HEK293 (cell line): ENCODE data around the gene HAUS8.

Experiments
- ATF2 ChIP-seq: fragments of 450-650 bp; formaldehyde crosslinking; IDR thresholded peaks from 2 replicates; pipeline ENCODE4 v1.5.1; 2016; ENCODE audit warnings: missing biosample characterization, missing genetic modification characterization, low read depth
- CTCF ChIP-seq: fragments of 450-650 bp; formaldehyde crosslinking; IDR thresholded peaks from 2 replicates; pipeline ENCODE4 v1.5.1; 2016; ENCODE audit warnings: missing biosample characterization, missing genetic modification characterization
- KLF8 ChIP-seq: fragments of 450-650 bp; formaldehyde crosslinking; IDR thresholded peaks from 2 replicates; pipeline ENCODE4 v1.5.1; 2016; ENCODE audit warnings: missing biosample characterization, missing genetic modification characterization
- PRDM1 ChIP-seq: fragments of 450-650 bp; formaldehyde crosslinking; IDR thresholded peaks from 2 replicates; pipeline ENCODE4; 2016; ENCODE audit warnings: missing biosample characterization, missing genetic modification characterization
- REPIN1 ChIP-seq: fragments of 450-650 bp; formaldehyde crosslinking; IDR thresholded peaks from 2 replicates; pipeline ENCODE4 v1.5.1; 2017; ENCODE audit warnings: missing biosample characterization, missing genetic modification characterization, low read depth
- TCF7L2 ChIP-seq: IDR thresholded peaks from 2 replicates; pipeline ENCODE4 v1.6.1; 2011; ENCODE audit warnings: low read depth, mild to moderate bottlenecking, inconsistent platforms, low read length, moderate library complexity, borderline replicate concordance
- TRIM28 ChIP-seq: IDR thresholded peaks from 2 replicates; pipeline ENCODE4 v1.6.1; 2011; ENCODE audit warnings: low read length, control low read depth, borderline replicate concordance
- ZNF19 ChIP-seq: fragments of 450-650 bp; formaldehyde crosslinking; IDR thresholded peaks from 2 replicates; pipeline ENCODE4; 2016; ENCODE audit warnings: missing biosample characterization, missing genetic modification characterization, low read depth
- ZNF398 ChIP-seq: fragments of 450-650 bp; formaldehyde crosslinking; IDR thresholded peaks from 2 replicates; pipeline ENCODE4 v1.5.1; 2017; ENCODE audit warnings: missing biosample characterization, missing genetic modification characterization
- ZNF639 ChIP-seq: fragments of 450-650 bp; formaldehyde crosslinking; IDR thresholded peaks from 2 replicates; pipeline ENCODE4 v1.5.1; 2016; ENCODE audit warnings: missing biosample characterization, missing genetic modification characterization
- TF ChIP-seq, protein P1 (sequence below): IDR thresholded peaks from 2 replicates; pipeline ENCODE4 v1.6.1; 2011; ENCODE audit warnings: mild to moderate bottlenecking, low read depth, low read length, borderline replicate concordance

GRCh38 chr19:17011485-17011884, 63.8 kb downstream of the HAUS8 start:
- TF ChIP-seq ZNF398 (tag by site-specific recombination) (no peak), ZNF639 (tag by site-specific recombination) (no peak), CTCF (tag by site-specific recombination) (no peak), KLF8 (tag by site-specific recombination) (no peak), TCF7L2 (no peak), ATF2 (no peak), PRDM1 (tag by site-specific recombination) (no peak), ZNF19 (no peak), TRIM28 (no peak), REPIN1 (no peak)
- TF ChIP-seq, protein P1, sequence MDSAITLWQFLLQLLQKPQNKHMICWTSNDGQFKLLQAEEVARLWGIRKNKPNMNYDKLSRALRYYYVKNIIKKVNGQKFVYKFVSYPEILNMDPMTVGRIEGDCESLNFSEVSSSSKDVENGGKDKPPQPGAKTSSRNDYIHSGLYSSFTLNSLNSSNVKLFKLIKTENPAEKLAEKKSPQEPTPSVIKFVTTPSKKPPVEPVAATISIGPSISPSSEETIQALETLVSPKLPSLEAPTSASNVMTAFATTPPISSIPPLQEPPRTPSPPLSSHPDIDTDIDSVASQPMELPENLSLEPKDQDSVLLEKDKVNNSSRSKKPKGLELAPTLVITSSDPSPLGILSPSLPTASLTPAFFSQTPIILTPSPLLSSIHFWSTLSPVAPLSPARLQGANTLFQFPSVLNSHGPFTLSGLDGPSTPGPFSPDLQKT: no peak
